Heart right ventricle (tissue), 16 donors: ENCODE results near the gene MX2. TPM values are rescaled to one million over a fixed set of nuclear protein-coding genes. Genes with fewer than 3 reads are reported as not detected.

Experiments
- ATAC-seq, 8 donors: fragments of 200-7000 bp; cut with Tn5 transposase; one replicate each; pipeline ENCODE4 v1.9.1; 2020; ENCODE audit warnings: mild to moderate bottlenecking in 8 of 8, moderate library complexity in 8 of 8, moderate number of reproducible peaks in 1 of 8
- DNase-seq, 2 donors: peaks; one replicate each; pipeline ENCODE4 v3.0.0-alpha.2; 2020
- H3K27ac ChIP-seq, 10 donors: fragments of 200-600 bp; sonication (generic) in 2 of 10; one replicate each; pipeline versions ENCODE4 v1.5.0 to v1.8.0; 2020 to 2022; ENCODE audit warnings: mild to moderate bottlenecking in 3 of 10
- H3K27me3 ChIP-seq, 7 donors: fragments of 200-600 bp; one replicate each; pipeline ENCODE4 v1.8.0; 2021 to 2022; ENCODE audit warnings: mild to moderate bottlenecking in 2 of 7
- H3K36me3 ChIP-seq, 9 donors: fragments of 200-600 bp; sonication (generic) in 1 of 9; one replicate each; pipeline versions ENCODE4 v1.5.0 to v1.8.0; 2020 to 2022; ENCODE audit warnings: mild to moderate bottlenecking in 2 of 9
- H3K4me1 ChIP-seq, 9 donors: fragments of 200-600 bp; sonication (generic) in 1 of 9; one replicate each; pipeline versions ENCODE4 v1.5.0 to v1.8.0; 2020 to 2022; ENCODE audit warnings: mild to moderate bottlenecking in 4 of 9
- H3K4me3 ChIP-seq, 10 donors: fragments of 200-600 bp; sonication (generic) in 2 of 10; one replicate each; pipeline versions ENCODE4 v1.5.0 to v1.8.0; 2020 to 2022; ENCODE audit warnings: mild to moderate bottlenecking in 7 of 10, moderate library complexity in 2 of 10
- H3K9me3 ChIP-seq, 11 donors: fragments of 200-600 bp in 10 of 11; sonication (generic) in 2 of 11; one replicate each; pipeline versions ENCODE4 v1.5.0 to v1.8.0; 2013 to 2022; ENCODE audit warnings: mild to moderate bottlenecking in 2 of 11, control low read depth in 1 of 11, moderate library complexity in 1 of 11
- WGBS, 2 donors: extraction: QIAGEN DNeasy Blood & Tissue Kit; methylation state at CpG; one replicate each; pipeline ENCODE4 v1.1.7; 2013; ENCODE audit warnings: inconsistent platforms in 1 of 2; 5-methylcytosine and 5-hydroxymethylcytosine counted together
- intact Hi-C, 10 donors: fragments of 100-400 bp; cut with DNase I; formaldehyde crosslinking; loops; one replicate each; pipeline versions ENCODE4 v1.11.1 to v1.14.2; 2022
- polyA plus RNA-seq, 2 donors: library from polyadenylated mRNA; stranded (reverse); fragments of 200-250 nt; gene quantifications; one replicate each; pipeline ENCODE4 v1.2.3, GENCODE V29; 2013
- total RNA-seq, 10 donors: library from RNA; stranded (reverse); fragmentation: NEBNext Ultra II Directional in 3 of 10; extraction: Animal tissue kit (Norgen Biotek cat#: 25700) in 3 of 10; gene quantifications; one replicate each; pipeline versions ENCODE4 v1.2.1 to v1.2.4, GENCODE V29; 2021 to 2023
- TF ChIP-seq, protein P1 (sequence below), 9 donors: fragments of 200-600 bp; sonication (generic) in 2 of 9; IDR thresholded peaks; one replicate each; pipeline versions ENCODE4 v1.5.0 to v1.8.0; 2021 to 2022; ENCODE audit warnings: antibody characterized with exemption in 9 of 9, mild to moderate bottlenecking in 5 of 9, moderate library complexity in 1 of 9
- donor health status: Arrhythmogenic right ventricular cardiomyopathy.
- donor health status: ischemic (EF 13 %, LVEDD 7.1; RV severe dilation, severe dysfunction).
- donor health status: healthy with polysubstance abuse.
- donor health status: DM: no; HTN: yes; CAD: no.
- donor health status: DM: no; HTN: no; CAD: no.
- donor health status: ischemic (EF 25% LVEDD 6.9; RV normal size, moderate dysfunction).
- donor health status: ischemic (EF 25% LVEDD 5.7; RV mildly dilated, moderate dysfunction).
- donor health status: healthy.
- donor health status: DM: yes; HTN: yes; CAD: no.
- donor health status: Ischemic cardiomyopathy.
- donor health status: ischemic (EF 35%, LVEDD 5.7; RV mildly dilated, moderate dysfunction).
- donor health status: nonischemic (EF 11% LVEDD 7.7; RV severe dilation, severe dysfunction).
- donor health status: DM: yes; HTN: yes; CAD: no.
- donor health status: PGD.
- donor health status: ischemic (EF 29% LVEDD 5.4; RV normal size, mild dysfunction).
- donor health status: nonischemic (EF 23%, LVEDD 6.1; RV moderate dilation, normal function).

Gene MX2
- total and polyA plus RNA-seq, 12 donors = 3.0 to 22.9 (median 6.6) TPM

GRCh38 chr21:41388259-41388658, 26.4 kb downstream of the MX2 start:
- no peak overlapping the region for H3K27ac ChIP-seq
- peaks cover 0 to 3% (median 0%) of the 10 kb centered on the region in 7 donors for H3K27me3 ChIP-seq
- H3K9me3 ChIP-seq = no peaks in the 10 kb centered on the region
- peaks cover 0 to 97% (median 4%) of the 10 kb centered on the region in 9 donors for H3K36me3 ChIP-seq
- intact Hi-C loops = loop anchor here in 1 of 10 donors (5.0 kb wide), 1 partner anchor 49 kb away; no protein-coding TSS in a partner anchor
- no peak overlapping the region for H3K4me3 ChIP-seq
- ATAC-seq = no peak
- TF ChIP-seq, protein P1, sequence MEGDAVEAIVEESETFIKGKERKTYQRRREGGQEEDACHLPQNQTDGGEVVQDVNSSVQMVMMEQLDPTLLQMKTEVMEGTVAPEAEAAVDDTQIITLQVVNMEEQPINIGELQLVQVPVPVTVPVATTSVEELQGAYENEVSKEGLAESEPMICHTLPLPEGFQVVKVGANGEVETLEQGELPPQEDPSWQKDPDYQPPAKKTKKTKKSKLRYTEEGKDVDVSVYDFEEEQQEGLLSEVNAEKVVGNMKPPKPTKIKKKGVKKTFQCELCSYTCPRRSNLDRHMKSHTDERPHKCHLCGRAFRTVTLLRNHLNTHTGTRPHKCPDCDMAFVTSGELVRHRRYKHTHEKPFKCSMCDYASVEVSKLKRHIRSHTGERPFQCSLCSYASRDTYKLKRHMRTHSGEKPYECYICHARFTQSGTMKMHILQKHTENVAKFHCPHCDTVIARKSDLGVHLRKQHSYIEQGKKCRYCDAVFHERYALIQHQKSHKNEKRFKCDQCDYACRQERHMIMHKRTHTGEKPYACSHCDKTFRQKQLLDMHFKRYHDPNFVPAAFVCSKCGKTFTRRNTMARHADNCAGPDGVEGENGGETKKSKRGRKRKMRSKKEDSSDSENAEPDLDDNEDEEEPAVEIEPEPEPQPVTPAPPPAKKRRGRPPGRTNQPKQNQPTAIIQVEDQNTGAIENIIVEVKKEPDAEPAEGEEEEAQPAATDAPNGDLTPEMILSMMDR (IDR thresholded peaks at IDR 0.05) = no peak
- no peaks in the 10 kb centered on the region for H3K4me1 ChIP-seq
- 95 to 97% methylated on average over 14 of the region's 14 CpGs for WGBS, 2 donors
- no peak for DNase-seq

DNA sequence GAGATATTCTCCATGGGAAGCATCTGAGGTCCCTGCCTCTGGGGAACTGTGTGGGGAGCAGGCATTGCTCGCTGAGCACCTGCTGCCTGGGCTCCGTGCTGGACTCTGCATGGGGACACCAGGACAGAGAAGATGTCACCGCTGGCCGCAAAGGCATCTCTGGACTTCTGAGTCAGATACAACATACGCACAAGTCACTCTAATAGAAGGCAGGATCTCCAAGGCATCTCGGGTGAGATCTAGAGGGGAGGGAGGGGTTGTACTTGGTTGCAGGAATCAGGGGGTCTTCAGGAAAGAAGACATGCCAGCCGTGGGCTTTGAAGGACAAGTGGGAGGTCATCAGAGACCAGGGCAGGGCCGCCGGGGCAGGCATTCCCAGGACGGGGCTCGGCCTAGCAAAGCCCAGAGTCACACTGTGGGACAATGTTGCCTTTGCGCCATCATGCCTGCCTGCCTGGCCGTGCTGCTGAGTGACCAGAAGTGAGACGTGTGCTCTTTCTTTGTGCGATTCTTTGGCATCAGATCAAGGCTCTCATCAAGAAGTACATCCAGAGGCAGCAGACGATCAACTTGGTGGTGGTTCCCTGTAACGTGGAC, 28.3 kb downstream of the MX2 start:
- TF ChIP-seq, protein P1 (IDR thresholded peaks at IDR 0.05) = no peak
- intact Hi-C loops = no loop called here
- Histone ChIP-seq H3K9me3 (no peaks in the 10 kb centered on the region), H3K27ac (no peak overlapping the region), H3K36me3 (peaks cover 0 to 94% (median 4%) of the 10 kb centered on the region in 9 donors), H3K27me3 (peaks cover 0 to 3% (median 0%) of the 10 kb centered on the region in 7 donors), H3K4me1 (peaks cover 0 to under 1% (median 0%) of the 10 kb centered on the region in 9 donors), H3K4me3 (no peak overlapping the region)
- 89 to 94% methylated on average over 17 of the region's 17 CpGs for WGBS, 2 donors
- ATAC-seq = no peak
- no peak for DNase-seq

GRCh38 chr21:41393876-41394465, 32.1 kb downstream of the MX2 start:
- Histone ChIP-seq H3K27ac (no peak overlapping the region), H3K27me3 (no peaks in the 10 kb centered on the region), H3K36me3 (peaks cover 0 to 96% (median 6%) of the 10 kb centered on the region in 9 donors), H3K4me3 (no peak overlapping the region), H3K9me3 (no peaks in the 10 kb centered on the region), H3K4me1 (peaks cover 0 to 30% (median 0%) of the 10 kb centered on the region in 9 donors)
- TF ChIP-seq, protein P1 (IDR thresholded peaks at IDR 0.05) = no peak
- no peak for ATAC-seq
- WGBS, 2 donors = 85 to 92% methylated on average over 8 of the region's 8 CpGs
- intact Hi-C loops = no loop called here
- no peak for DNase-seq

- no peaks in the 10 kb centered on the region for H3K9me3 ChIP-seq
- no peak overlapping the region for H3K4me3 ChIP-seq
- intact Hi-C loops = no loop called here
- peaks cover 0 to 30% (median 0%) of the 10 kb centered on the region in 9 donors for H3K4me1 ChIP-seq
- H3K36me3 ChIP-seq = peaks cover 0 to 95% (median 7%) of the 10 kb centered on the region in 9 donors
- DNase-seq (no peak), ATAC-seq (peak in 5 of 8 donors; percentile 33 to 83 (median 71))
- peak overlapping the region in 1 of 10 donors; percentile 75 for H3K27ac ChIP-seq
- TF ChIP-seq, protein P1 (IDR thresholded peaks at IDR 0.05) = no peak
- 71% methylated on average over 7 of the region's 7 CpGs for WGBS, 2 donors
- no peaks in the 10 kb centered on the region for H3K27me3 ChIP-seq
These were observed 34.8 kb downstream of the MX2 start for GRCh38 chr21:41396558-41397075.
